HUES64 (cell line): ENCODE data around the gene USP40.

ENCODE experiments used
- H3K27ac ChIP-seq: 2 replicates; pipeline ENCODE4 v1.7.0; 2013; ENCODE audit warnings: low read depth, low read length, inconsistent platforms
- H3K27me3 ChIP-seq: 2 replicates; pipeline ENCODE4 v1.6.1; 2013; ENCODE audit warnings: mild to moderate bottlenecking, low read length; ENCODE audit not compliant: insufficient read depth
- H3K36me3 ChIP-seq: 2 replicates; pipeline ENCODE4 v1.6.1; 2013; ENCODE audit warnings: mild to moderate bottlenecking, low read length; ENCODE audit not compliant: insufficient read depth
- H3K4me1 ChIP-seq: 2 replicates; pipeline ENCODE4 v1.6.1; 2013; ENCODE audit warnings: mild to moderate bottlenecking, low read length, moderate library complexity; ENCODE audit not compliant: insufficient read depth
- H3K4me3 ChIP-seq: 2 replicates; pipeline ENCODE4 v1.5.1; 2013; ENCODE audit warnings: mild to moderate bottlenecking, low read length, moderate library complexity
- H3K9ac ChIP-seq: 2 replicates; pipeline ENCODE4 v1.6.1; 2013; ENCODE audit warnings: mild to moderate bottlenecking, low read depth, low read length
- H3K9me3 ChIP-seq: 2 replicates; pipeline ENCODE4 v1.6.1; 2013; ENCODE audit warnings: low read depth, low read length; ENCODE audit not compliant: insufficient read depth
- WGBS: fragments of 150-250, 120-280 bp; methylation state at CpG from one replicate; pipeline ENCODE4 v1.1.7; 2013; ENCODE audit warnings: missing lambda C conversion rate; 5-methylcytosine and 5-hydroxymethylcytosine counted together

Gene USP40

DNA sequence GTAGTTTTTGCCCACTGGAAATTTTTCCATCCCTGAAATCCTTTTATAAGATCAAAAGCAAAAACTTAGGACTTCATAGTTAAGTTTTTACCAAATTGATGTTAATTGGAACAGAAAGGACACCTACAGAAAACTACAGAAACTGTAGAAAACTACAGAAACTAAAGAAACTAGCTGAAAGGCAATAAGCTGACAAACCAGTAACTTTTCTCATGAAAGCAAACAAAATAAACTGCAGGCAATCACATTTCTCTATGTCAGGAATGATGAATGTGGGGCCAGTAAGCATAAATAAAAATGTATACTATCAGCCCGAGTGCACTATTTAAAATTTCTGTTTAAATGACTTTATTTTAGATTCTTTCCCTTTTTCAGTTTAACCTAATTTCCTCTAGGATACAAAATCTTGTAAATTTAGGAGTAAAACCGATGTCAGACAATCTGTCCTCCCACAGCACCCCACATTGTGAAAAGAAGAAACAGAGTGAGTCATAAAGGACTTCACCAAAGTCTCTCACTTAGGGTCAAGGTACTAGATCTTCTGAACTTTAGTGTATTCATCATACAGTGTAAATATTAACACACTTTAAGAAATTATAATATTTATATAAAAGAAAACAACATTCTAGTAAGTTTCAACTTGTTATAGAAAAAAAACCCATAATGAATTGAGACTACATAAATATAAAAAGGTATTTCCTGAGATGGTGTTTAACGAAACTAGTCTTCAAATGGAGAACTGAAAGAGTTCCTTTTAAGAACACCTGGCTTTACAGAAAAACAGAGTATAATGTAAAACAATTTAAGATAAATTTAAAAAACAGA, 46.6 kb downstream of the USP40 start:
- Histone ChIP-seq H3K9me3 (no peaks in the 10 kb centered on the region), H3K27ac (no peak overlapping the region), H3K9ac (no peak overlapping the region), H3K36me3 (no peaks in the 10 kb centered on the region; the same call in 1 of the 2 replicates), H3K4me1 (no peaks in the 10 kb centered on the region), H3K27me3 (no peaks in the 10 kb centered on the region), H3K4me3 (no peak overlapping the region)
- WGBS = 100% methylated on average over 1 of the region's 3 CpGs

DNA sequence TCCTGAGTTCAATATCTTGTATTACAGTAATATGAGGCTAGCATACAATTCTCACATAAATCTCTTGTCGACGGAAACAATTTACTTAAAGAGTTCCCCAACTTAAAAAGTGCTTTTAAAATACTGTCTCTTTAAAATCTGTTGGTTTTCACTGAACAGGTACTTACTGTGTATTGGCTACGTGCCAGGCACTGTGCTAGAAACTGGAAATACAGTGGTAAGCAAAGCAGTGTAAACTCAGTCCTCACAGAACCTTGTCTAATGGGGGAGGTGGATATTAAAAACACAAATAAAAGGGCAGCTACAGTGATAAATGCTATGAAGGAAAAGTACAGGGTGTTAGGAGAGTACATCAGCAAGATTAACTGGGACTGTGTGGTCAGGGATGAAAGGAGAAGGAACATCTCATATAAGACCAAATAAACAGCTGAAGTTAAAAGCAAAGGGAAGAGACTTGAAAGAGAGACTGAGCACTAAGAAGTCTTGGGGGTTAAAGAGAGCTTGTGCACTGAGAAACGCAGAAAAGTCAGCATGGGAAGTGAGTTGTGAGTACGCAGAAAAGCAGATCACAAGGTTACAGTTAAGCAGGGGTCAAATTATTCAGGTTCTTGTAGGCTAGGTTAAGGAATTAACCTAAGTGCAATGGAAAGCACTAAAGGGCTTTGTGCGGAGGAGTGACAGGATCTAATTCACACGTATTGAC, 52.5 kb downstream of the USP40 start:
- Histone ChIP-seq H3K9ac (no peak overlapping the region), H3K27me3 (no peaks in the 10 kb centered on the region), H3K4me1 (no peaks in the 10 kb centered on the region), H3K27ac (no peak overlapping the region), H3K9me3 (no peaks in the 10 kb centered on the region), H3K4me3 (no peak overlapping the region), H3K36me3 (no peaks in the 10 kb centered on the region; the same call in 1 of the 2 replicates)
- WGBS = 90% methylated on average over 7 of the region's 7 CpGs

DNA sequence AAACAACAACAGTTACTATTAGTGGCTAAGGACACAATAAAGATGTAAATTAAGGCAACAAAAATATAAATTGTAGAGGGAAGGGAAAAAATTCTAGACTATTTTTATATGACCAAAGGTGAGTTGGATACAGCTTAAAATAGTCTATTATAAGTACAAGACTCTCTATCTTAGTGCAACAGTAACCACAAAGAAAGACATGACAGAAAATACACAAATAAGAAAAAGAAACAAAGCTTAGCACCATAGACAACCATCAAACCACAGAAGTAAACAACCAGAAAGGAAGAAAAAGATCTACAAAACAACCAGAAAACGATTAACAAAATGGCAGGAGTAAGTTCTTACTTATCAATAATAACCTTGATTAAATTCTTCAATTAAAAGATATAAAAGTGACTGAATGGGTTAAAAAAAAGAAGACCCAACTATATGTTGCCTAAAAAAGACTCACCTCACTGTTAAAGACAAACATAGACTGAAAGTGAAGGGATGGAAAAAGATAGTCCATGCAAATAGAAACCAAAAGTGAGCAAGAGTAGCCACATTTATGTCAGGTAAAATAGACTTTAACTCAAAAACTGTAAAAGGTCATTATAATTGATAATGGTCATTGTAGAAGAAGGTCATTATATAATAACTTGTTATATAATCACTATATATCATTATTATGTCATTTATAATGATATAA, 62.5 kb downstream of the USP40 start:
- H3K36me3 ChIP-seq = no peaks in the 10 kb centered on the region
- H3K9ac ChIP-seq = no peak overlapping the region
- no peak overlapping the region for H3K27ac ChIP-seq
- H3K4me3 ChIP-seq = no peak overlapping the region
- no CpG with 5 or more reads among the region's 1 CpG for WGBS
- peaks cover 5% of the 10 kb centered on the region; the same call in 1 of the 2 replicates for H3K9me3 ChIP-seq
- H3K4me1 ChIP-seq = no peaks in the 10 kb centered on the region
- H3K27me3 ChIP-seq = no peaks in the 10 kb centered on the region

DNA sequence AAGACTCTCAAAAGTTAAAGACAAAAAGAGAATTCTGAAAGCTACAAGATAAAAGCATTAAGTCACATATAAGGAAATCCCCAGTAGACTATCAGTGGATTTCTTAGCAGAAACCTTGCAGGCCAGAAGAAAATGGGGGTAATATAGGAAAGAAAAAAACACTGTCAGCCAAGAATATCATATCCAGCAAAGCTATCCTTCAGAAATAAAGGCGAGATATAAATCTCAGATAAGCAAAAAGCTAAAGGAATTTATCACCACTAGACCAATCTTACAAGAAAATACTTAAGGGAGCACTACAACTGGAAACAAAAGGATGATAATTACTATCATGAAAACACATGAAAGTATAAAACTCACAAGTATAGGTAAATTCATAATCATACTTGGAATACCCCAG, 63.1 kb downstream of the USP40 start:
- H3K27ac ChIP-seq = no peak overlapping the region
- H3K9ac ChIP-seq = no peak overlapping the region
- H3K27me3 ChIP-seq = no peaks in the 10 kb centered on the region
- H3K4me3 ChIP-seq = no peak overlapping the region
- peaks cover 5% of the 10 kb centered on the region; the same call in 1 of the 2 replicates for H3K9me3 ChIP-seq
- H3K4me1 ChIP-seq = no peaks in the 10 kb centered on the region
- H3K36me3 ChIP-seq = no peaks in the 10 kb centered on the region
- WGBS = 90% methylated on average over 1 of the region's 1 CpG

DNA sequence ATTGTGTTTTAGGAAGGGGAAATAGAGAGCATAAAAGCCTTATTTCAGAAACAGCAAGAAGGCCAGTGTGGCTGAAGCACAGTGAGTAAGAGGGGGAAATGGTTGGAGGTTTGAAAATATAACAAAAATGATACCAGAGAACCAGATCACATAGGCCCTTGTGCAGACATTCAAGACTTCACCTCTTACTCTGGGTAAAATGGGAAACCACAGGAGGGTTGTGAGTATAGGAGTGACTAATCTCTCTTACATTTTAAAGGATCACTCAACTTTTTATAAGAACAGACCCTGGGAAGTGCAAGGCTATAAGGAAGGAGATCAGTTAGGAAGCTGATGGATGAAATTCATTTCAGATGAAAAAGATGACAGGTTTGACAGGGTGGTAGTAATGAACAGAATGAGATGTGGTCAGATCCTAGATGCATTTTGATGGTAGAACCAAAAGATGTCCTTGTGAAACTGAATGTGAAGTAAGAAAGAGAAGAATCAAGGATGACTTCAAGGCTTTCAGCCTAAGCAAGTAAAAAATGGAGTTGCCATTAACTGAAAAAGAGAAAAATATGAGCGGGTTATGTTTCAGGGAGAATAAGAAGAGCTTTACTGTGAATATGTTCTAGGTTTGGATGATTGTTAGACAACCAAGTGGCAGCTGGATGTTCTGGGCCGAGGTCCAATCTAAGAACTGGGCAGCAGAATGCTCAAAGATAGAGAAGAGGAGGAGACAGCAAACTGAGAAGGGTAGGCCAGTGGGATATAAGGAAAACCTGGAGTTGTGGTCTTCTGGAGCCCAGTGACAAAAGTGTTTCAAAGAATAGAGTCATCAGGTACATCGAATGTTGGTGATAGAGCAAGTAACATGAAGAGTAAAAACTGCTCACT, 65.1 kb downstream of the USP40 start:
- Histone ChIP-seq H3K27me3 (no peaks in the 10 kb centered on the region), H3K9ac (no peak overlapping the region), H3K9me3 (peaks cover 5% of the 10 kb centered on the region; the same call in 1 of the 2 replicates), H3K4me1 (no peaks in the 10 kb centered on the region), H3K4me3 (no peak overlapping the region), H3K36me3 (no peaks in the 10 kb centered on the region), H3K27ac (no peak overlapping the region)
- WGBS = 91% methylated on average over 3 of the region's 3 CpGs

DNA sequence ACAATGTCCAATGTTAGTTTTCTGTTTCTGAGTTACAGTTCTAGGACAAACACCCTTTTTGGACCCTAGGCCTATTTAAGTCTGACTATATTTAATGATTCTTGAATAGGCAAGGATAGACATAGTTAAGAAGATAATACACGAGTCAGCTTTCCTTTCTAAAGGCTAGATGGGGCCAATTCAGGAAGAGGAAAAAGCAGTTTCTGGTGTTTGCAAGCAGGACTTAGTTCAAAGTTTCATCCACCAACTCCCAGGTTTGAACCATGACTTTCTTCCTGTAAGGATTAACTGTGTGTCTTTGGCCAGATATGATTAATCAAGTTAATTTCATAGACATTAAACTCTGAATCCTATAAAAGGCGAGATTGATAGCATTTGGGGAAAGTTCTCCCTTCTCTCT, 66.7 kb downstream of the USP40 start:
- no peak overlapping the region for H3K9ac ChIP-seq
- H3K27me3 ChIP-seq = no peaks in the 10 kb centered on the region
- H3K4me1 ChIP-seq = no peaks in the 10 kb centered on the region
- 84% methylated on average over 2 of the region's 2 CpGs for WGBS
- no peak overlapping the region for H3K27ac ChIP-seq
- H3K4me3 ChIP-seq = no peak overlapping the region
- H3K9me3 ChIP-seq = peaks cover 5% of the 10 kb centered on the region; the same call in 1 of the 2 replicates
- no peaks in the 10 kb centered on the region for H3K36me3 ChIP-seq

DNA sequence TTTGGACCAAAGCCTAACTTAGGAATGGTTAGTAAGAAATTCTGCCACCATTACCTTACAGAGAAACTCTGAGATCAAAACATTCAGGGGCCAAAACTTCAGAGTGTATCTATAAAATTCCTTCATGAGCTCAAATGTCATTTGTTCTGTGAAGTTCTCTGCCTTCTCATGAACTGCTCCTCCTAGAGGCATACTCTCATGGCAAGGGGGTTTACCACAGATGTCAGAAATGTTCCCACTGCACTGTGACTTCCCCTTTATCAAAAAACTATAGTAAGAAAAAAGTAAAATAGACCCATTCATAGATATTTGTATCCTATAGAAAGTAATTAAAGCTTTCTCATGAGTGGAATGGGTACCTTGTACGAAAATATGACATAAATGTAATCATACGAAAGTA, 68.5 kb downstream of the USP40 start:
- no peak overlapping the region for H3K27ac ChIP-seq

DNA sequence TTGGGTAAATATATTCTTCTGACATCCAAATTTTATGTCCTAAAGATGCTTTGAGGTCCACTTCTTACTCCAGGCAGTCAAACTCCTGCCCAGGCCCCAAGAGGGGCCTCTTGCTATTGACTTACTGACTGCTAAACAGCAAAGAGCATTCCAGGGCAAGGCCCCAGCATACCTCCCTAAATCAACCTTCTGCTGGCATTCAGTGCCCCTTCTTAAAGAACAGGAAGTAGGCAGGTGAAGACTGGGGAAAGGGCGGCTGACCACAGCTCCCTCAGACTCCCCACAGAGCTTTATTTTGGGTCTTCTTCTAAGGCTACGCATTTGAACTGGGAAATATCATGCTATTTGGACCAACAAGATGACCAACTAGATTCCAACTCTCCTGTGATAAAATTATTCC, 68.9 kb downstream of the USP40 start:
- Histone ChIP-seq H3K36me3 (0 out of 2 replicates have a peak, but pooled peaks cover 3% of the 10 kb centered on the region), H3K4me1 (no peaks in the 10 kb centered on the region), H3K9me3 (no peaks in the 10 kb centered on the region; the same call in 1 of the 2 replicates), H3K27ac (no peak overlapping the region), H3K27me3 (no peaks in the 10 kb centered on the region), H3K9ac (no peak overlapping the region), H3K4me3 (no peak overlapping the region)
- WGBS = 92% methylated on average over 2 of the region's 2 CpGs

More for the DNA sequence above, 68.5 kb downstream of the USP40 start:
- no peaks in the 10 kb centered on the region for H3K4me1 ChIP-seq
- no CpG with 5 or more reads among the region's 2 CpGs for WGBS
- H3K9ac ChIP-seq = no peak overlapping the region
- H3K4me3 ChIP-seq = no peak overlapping the region
- H3K9me3 ChIP-seq = no peaks in the 10 kb centered on the region; the same call in 1 of the 2 replicates
- 0 out of 2 replicates have a peak, but pooled peaks cover 3% of the 10 kb centered on the region for H3K36me3 ChIP-seq
- no peaks in the 10 kb centered on the region for H3K27me3 ChIP-seq

DNA sequence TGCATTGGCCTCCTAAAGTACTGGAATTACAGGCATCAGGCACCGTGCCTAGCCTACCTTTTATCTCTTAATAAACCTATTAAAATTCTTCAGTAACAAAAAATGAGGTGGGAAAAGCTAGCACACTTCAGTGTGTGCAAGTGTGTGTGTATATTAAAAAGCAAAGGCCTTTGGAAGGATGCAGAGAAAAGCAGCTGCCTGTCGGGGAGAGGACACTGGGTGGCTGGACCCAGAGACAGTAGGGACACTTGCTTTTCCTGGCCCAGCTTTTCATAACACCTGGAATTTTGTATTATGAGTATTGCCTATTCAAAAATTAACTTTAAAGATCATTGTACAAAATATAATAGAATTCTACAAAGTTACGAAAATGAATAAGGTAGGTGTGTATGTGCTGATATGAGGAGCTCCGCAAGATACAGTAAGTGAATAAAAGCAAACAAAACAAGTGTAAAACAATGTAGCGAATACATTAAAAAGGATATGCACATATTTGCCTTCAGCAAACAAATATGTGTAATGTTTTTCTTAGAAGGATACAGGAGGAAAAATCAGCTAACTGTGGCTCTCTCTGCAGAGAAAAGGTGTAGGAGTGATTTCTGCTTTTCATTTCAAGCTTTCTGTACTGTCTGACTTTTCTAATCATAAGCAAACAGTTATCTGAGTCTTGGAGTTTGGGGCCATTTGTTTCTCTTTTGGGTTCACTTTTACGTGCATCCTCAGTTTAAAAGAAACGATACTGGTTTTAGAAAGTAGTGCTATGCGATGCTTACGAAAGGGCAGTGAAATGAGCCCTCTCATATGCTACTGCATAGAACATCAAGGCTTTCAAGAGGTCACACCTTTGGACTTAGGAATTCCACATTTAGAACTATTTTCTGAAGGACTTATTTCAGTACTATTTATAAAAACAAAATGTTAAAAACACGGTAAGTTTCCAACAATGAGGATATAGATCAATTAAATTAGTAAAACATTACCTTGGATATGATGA, 70.8 kb downstream of the USP40 start:
- Histone ChIP-seq H3K4me3 (no peak overlapping the region), H3K27ac (no peak overlapping the region), H3K9ac (no peak overlapping the region), H3K36me3 (0 out of 2 replicates have a peak, but pooled peaks cover 5% of the 10 kb centered on the region), H3K4me1 (no peaks in the 10 kb centered on the region), H3K9me3 (no peaks in the 10 kb centered on the region), H3K27me3 (no peaks in the 10 kb centered on the region)
- WGBS = 91% methylated on average over 9 of the region's 10 CpGs
